GM23338 (cell line): ENCODE data around the gene MPPE1. TPM values are rescaled to one million over a fixed set of nuclear protein-coding genes. Genes with fewer than 3 reads are reported as not detected.

Experiments
- ATAC-seq: fragments of 200-7000 bp; cut with Tn5 transposase; 3 replicates; pipeline ENCODE4 v1.9.1; 2020
- DNase-seq: peaks from one replicate; pipeline ENCODE4 v3.0.0-alpha.2; 2015; ENCODE audit warnings: low spot score
- H2AFZ ChIP-seq: fragments of 200-600 bp; sonication (generic); 2 replicates; pipeline ENCODE4 v1.8.0; 2016; ENCODE audit warnings: antibody characterized with exemption, mild to moderate bottlenecking, moderate library complexity
- H3F3A ChIP-seq: fragments of 200-600 bp; sonication (generic); replicated peaks from 2 replicates; pipeline ENCODE4 v1.8.0; 2017; ENCODE audit warnings: antibody characterized with exemption, mixed run types, low read depth
- H3K27ac ChIP-seq: fragments of 200-600 bp; sonication (generic); 2 replicates; pipeline ENCODE4 v1.6.1; 2016; ENCODE audit warnings: low read depth
- H3K27me3 ChIP-seq: fragments of 200-600 bp; sonication (generic); 2 replicates; pipeline ENCODE4 v1.8.0; 2016; ENCODE audit warnings: mild to moderate bottlenecking, mixed run types, moderate library complexity; ENCODE audit not compliant: insufficient read depth
- H3K36me3 ChIP-seq: fragments of 200-600 bp; sonication (generic); 2 replicates; pipeline ENCODE4 v1.8.0; 2016; ENCODE audit warnings: mild to moderate bottlenecking; ENCODE audit not compliant: insufficient read depth
- H3K4me1 ChIP-seq: fragments of 200-600 bp; sonication (generic); 2 replicates; pipeline ENCODE4 v1.8.0; 2016; ENCODE audit warnings: mild to moderate bottlenecking, moderate library complexity; ENCODE audit not compliant: insufficient read depth
- H3K4me2 ChIP-seq: fragments of 200-600 bp; sonication (generic); 2 replicates; pipeline ENCODE4 v1.7.1; 2017; ENCODE audit warnings: mixed run types
- H3K4me3 ChIP-seq: fragments of 200-600 bp; sonication (generic); 2 replicates; pipeline ENCODE4 v1.6.1; 2016; ENCODE audit warnings: mixed run types
- H3K79me2 ChIP-seq: fragments of 200-600 bp; sonication (generic); replicated peaks from 2 replicates; pipeline ENCODE4 v1.8.0; 2017; ENCODE audit warnings: mild to moderate bottlenecking; ENCODE audit not compliant: insufficient read depth
- H3K9me2 ChIP-seq: fragments of 200-600 bp; sonication (generic); 2 replicates; pipeline ENCODE4 v1.8.0; 2017; ENCODE audit not compliant: insufficient read depth
- H4K20me1 ChIP-seq: fragments of 200-600 bp; sonication (generic); replicated peaks from 2 replicates; pipeline ENCODE4 v1.8.0; 2017; ENCODE audit warnings: mild to moderate bottlenecking; ENCODE audit not compliant: insufficient read depth
- H3K27ac Mint-ChIP-seq: 2 replicates; pipeline ENCODE4 v1.8.0; 2020; ENCODE audit warnings: inconsistent platforms, mild to moderate bottlenecking, moderate library complexity, mixed read lengths
- H3K27me3 Mint-ChIP-seq: 3 replicates; pipeline ENCODE4 v1.8.0; 2022; ENCODE audit warnings: low read depth, mild to moderate bottlenecking, moderate library complexity, mixed read lengths, inconsistent platforms; ENCODE audit not compliant: insufficient read depth, poor library complexity
- H3K36me3 Mint-ChIP-seq: 3 replicates; pipeline ENCODE4 v1.8.0; 2021; ENCODE audit warnings: low read depth, mild to moderate bottlenecking, inconsistent platforms, moderate library complexity, mixed read lengths
- H3K4me1 Mint-ChIP-seq: 3 replicates; pipeline ENCODE4 v1.8.0; 2020; ENCODE audit warnings: mild to moderate bottlenecking, inconsistent platforms, mixed read lengths
- H3K4me3 Mint-ChIP-seq: 3 replicates; pipeline ENCODE4 v1.8.0; 2021; ENCODE audit warnings: moderate library complexity, mild to moderate bottlenecking, inconsistent platforms, mixed read lengths
- H3K9me3 Mint-ChIP-seq: 3 replicates; pipeline ENCODE4 v1.8.0; 2020; ENCODE audit warnings: moderate library complexity, mild to moderate bottlenecking, inconsistent platforms, mixed read lengths
- CREB1 ChIP-seq: fragments of 250-450 bp; sonication (Bioruptor Pico); IDR thresholded peaks from 2 replicates; pipeline ENCODE4 v1.5.0; 2020; ENCODE audit warnings: low read depth, mild to moderate bottlenecking, moderate library complexity
- ETS1 ChIP-seq: IDR thresholded peaks from 2 replicates; pipeline ENCODE4 v1.6.1; 2016; ENCODE audit warnings: antibody characterized with exemption
- EZH2 ChIP-seq: fragments of 200-600 bp; sonication (generic); IDR thresholded peaks from one replicate; pipeline ENCODE4 v1.8.0; 2017; ENCODE audit warnings: antibody characterized with exemption, mild to moderate bottlenecking, low read depth; ENCODE audit not compliant: unreplicated experiment
- JUNB ChIP-seq: IDR thresholded peaks from one replicate; pipeline ENCODE4 v1.6.1; 2016; ENCODE audit warnings: antibody characterized with exemption; ENCODE audit not compliant: unreplicated experiment
- NANOG ChIP-seq: IDR thresholded peaks from 2 replicates; pipeline ENCODE4 v1.6.1; 2016; ENCODE audit warnings: antibody characterized with exemption, borderline replicate concordance
- POLR2AphosphoS5 ChIP-seq: IDR thresholded peaks from 2 replicates; pipeline ENCODE4 v1.6.1; 2016; ENCODE audit warnings: antibody characterized with exemption, low read depth
- REST ChIP-seq: IDR thresholded peaks from one replicate; pipeline ENCODE4 v1.6.1; 2018; ENCODE audit warnings: antibody characterized with exemption; ENCODE audit not compliant: unreplicated experiment
- STAT1 ChIP-seq: IDR thresholded peaks from one replicate; pipeline ENCODE4 v1.6.1; 2016; ENCODE audit warnings: antibody characterized with exemption; ENCODE audit not compliant: unreplicated experiment
- ZNF114 ChIP-seq: fragments of 250-450 bp; sonication (Bioruptor Pico); IDR thresholded peaks from 2 replicates; pipeline ENCODE4 v1.5.0; 2020; ENCODE audit warnings: mild to moderate bottlenecking, moderate library complexity
- ZNF462 ChIP-seq: fragments of 250-450 bp; sonication (Bioruptor Pico); IDR thresholded peaks from 2 replicates; pipeline ENCODE4 v1.5.0; 2020; ENCODE audit warnings: mild to moderate bottlenecking, moderate library complexity
- polyA plus RNA-seq: library from polyadenylated mRNA; unstranded; fragments of >200 nt; fragmentation: Nextera tagmentation; extraction: Ambion mirVana; gene quantifications from 2 replicates; pipeline ENCODE4 v1.2.1, GENCODE V29; 2016
- total RNA-seq: library from RNA; depleted of rRNA; stranded (reverse); fragments of >200 nt; shearing (Covaris generic); gene quantifications from 2 replicates; pipeline ENCODE4 v1.2.3, GENCODE V29; 2014

Gene MPPE1
- total and polyA plus RNA-seq, 2 experiments from 2014 or later = 18.8 to 24.6 TPM

GRCh38 chr18:11944786-11945185, 36.7 kb upstream of the MPPE1 start (continued):
- TF ChIP-seq ZNF114 (CRISPR knock-in tag) (no peak), ETS1 (no peak)

GRCh38 chr18:11944252-11944651, 36.1 kb upstream of the MPPE1 start:
- DNase-seq (no peak), ATAC-seq (no peak)
- Mint-ChIP-seq H3K9me3 (peaks cover 3% of the 10 kb centered on the region; the same call in 2 of the 3 replicates), H3K4me1 (peaks cover 15% of the 10 kb centered on the region), H3K27me3 (peaks cover 9% of the 10 kb centered on the region), H3K27ac (no peak overlapping the region), H3K4me3 (no peak overlapping the region), H3K36me3 (peaks cover 4% of the 10 kb centered on the region; the same call in 1 of the 3 replicates)
- Histone ChIP-seq H3K4me2 (no peak overlapping the region), H3F3A (no peaks in the 10 kb centered on the region), H3K79me2 (no peaks in the 10 kb centered on the region), H3K4me1 (peaks cover 13% of the 10 kb centered on the region), H3K9me2 (no peaks in the 10 kb centered on the region), H3K4me3 (no peak overlapping the region), H2AFZ (no peak overlapping the region), H4K20me1 (no peaks in the 10 kb centered on the region), H3K36me3 (no peaks in the 10 kb centered on the region), H3K27ac (no peak overlapping the region), H3K27me3 (no peaks in the 10 kb centered on the region)
- TF ChIP-seq CREB1 (CRISPR knock-in tag) = no peak
- no peak for TF ChIP-seq STAT1

- Histone ChIP-seq H3K79me2 (no peaks in the 10 kb centered on the region), H3K36me3 (no peaks in the 10 kb centered on the region), H3K4me3 (no peak overlapping the region), H3K9me2 (no peaks in the 10 kb centered on the region), H3K4me1 (peaks cover 7% of the 10 kb centered on the region), H4K20me1 (no peaks in the 10 kb centered on the region), H2AFZ (no peak overlapping the region), H3K4me2 (no peak overlapping the region), H3K27me3 (no peaks in the 10 kb centered on the region), H3F3A (no peaks in the 10 kb centered on the region), H3K27ac (no peak overlapping the region)
- H3K27me3 Mint-ChIP-seq = peaks cover 9% of the 10 kb centered on the region
- no peak overlapping the region for H3K27ac Mint-ChIP-seq
- peaks cover 3% of the 10 kb centered on the region; the same call in 2 of the 3 replicates for H3K9me3 Mint-ChIP-seq
- H3K4me1 Mint-ChIP-seq = peaks cover 8% of the 10 kb centered on the region
- peaks cover 4% of the 10 kb centered on the region; the same call in 1 of the 3 replicates for H3K36me3 Mint-ChIP-seq
- ATAC-seq (no peak), DNase-seq (no peak)
- H3K4me3 Mint-ChIP-seq = no peak overlapping the region
- no peak for TF ChIP-seq CREB1 (CRISPR knock-in tag)
- no peak for TF ChIP-seq NANOG
- no peak for TF ChIP-seq POLR2AphosphoS5
- no peak for TF ChIP-seq STAT1
- TF ChIP-seq JUNB = no peak
- TF ChIP-seq ZNF462 (CRISPR knock-in tag) = no peak
- no peak for TF ChIP-seq EZH2
- TF ChIP-seq ZNF114 (CRISPR knock-in tag) = no peak
- no peak for TF ChIP-seq REST
Observed at GRCh38 chr18:11943551-11943950, 35.4 kb upstream of the MPPE1 start.
